Stimulated activated naive B cell treated with anti-CD40 and anti-IgM and Interleukin-4, amounts not matched to agents 10 μg/mL and 1 μg/mL and 100 μg/mL, for 72 hours (primary cell): ENCODE results near the gene HIC1.
A peak's percentile ranks its signal among the peaks of the same experiment; 100 is the strongest.

Experiments
- ATAC-seq, 2 donors: fragments of 150-1000 bp; cut with Tn5 transposase; replicated peaks; 2 replicates each; pipeline ENCODE4 v1.10.0; 2021; ENCODE audit warnings: moderate library complexity in 1 of 2
- DNase-seq: peaks from one replicate; pipeline ENCODE4 v3.0.0; 2021
- H3K27ac Mint-ChIP-seq: one replicate; pipeline ENCODE4 v1.8.0; 2022; ENCODE audit warnings: mild to moderate bottlenecking, mixed read lengths
- H3K27me3 Mint-ChIP-seq, 2 donors: one replicate each; pipeline ENCODE4 v1.8.0; 2022; ENCODE audit warnings: mixed read lengths in 2 of 2
- H3K36me3 Mint-ChIP-seq, 2 donors: one replicate each; pipeline ENCODE4 v1.8.0; 2022; ENCODE audit warnings: mixed read lengths in 2 of 2, mild to moderate bottlenecking in 1 of 2
- H3K4me1 Mint-ChIP-seq, 2 donors: one replicate each; pipeline ENCODE4 v1.8.0; 2022; ENCODE audit warnings: mixed read lengths in 2 of 2, mild to moderate bottlenecking in 1 of 2
- H3K4me3 Mint-ChIP-seq, 2 donors: one replicate each; pipeline ENCODE4 v1.8.0; 2022; ENCODE audit warnings: mild to moderate bottlenecking in 2 of 2, mixed read lengths in 2 of 2, moderate library complexity in 1 of 2
- H3K9me3 Mint-ChIP-seq, 2 donors: one replicate each; pipeline ENCODE4 v1.8.0; 2022; ENCODE audit warnings: mixed read lengths in 2 of 2, mild to moderate bottlenecking in 1 of 2

HIC1 gene

DNA sequence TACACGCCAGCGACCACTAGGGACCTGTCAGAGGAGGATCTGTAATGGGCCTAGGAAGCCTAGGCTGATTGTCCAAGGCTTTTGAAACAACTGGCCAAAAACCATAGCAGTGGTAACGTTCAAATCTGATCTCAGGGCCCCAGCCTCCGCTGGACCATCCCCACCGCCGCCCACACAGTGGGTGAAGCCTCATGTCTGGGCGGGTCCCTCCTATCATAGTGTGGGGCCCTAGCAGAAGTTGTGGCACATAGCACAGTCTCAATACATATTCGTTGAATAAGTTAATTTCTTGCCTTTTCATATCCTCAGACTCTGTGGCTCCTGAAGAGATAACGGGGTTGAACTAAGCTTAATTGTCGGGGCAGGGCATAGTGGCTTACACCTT, 24.1 kb upstream of the HIC1 start:
- Mint-ChIP-seq H3K36me3 (peaks cover 0 to under 1% of the 10 kb centered on the region in 2 donors), H3K27ac (peak overlapping the region; percentile 87), H3K4me3 (peak overlapping the region; percentile 94 to 95), H3K9me3 (no peaks in the 10 kb centered on the region), H3K4me1 (peaks cover 25 to 32% of the 10 kb centered on the region in 2 donors), H3K27me3 (peaks cover 28 to 34% of the 10 kb centered on the region in 2 donors)
- DNase-seq (no peak), ATAC-seq (peak; percentile 30 to 34)

DNA sequence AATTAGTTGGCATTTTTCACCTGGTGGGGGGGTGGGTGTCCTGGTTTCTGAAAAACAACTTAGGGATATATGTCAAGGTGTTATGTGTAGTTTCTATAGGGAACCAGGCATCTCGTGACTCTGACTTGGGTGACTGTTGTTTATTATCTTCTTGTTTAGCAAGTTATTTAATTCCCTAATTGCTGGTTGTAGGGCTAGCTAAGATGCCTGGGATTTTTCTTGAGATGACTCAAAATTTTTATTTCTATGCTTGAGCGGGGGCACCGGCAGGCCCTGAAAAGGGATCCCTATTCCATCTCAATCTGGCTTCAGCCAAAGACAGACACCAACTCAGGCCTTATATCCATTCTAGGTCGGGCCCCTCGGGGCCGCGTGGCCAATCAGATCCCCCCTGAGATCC, 21.8 kb upstream of the HIC1 start:
- DNase-seq (no peak), ATAC-seq (no peak)
- Mint-ChIP-seq H3K4me3 (no peak overlapping the region), H3K36me3 (peaks cover 14 to 16% of the 10 kb centered on the region in 2 donors), H3K4me1 (peaks cover 17 to 24% of the 10 kb centered on the region in 2 donors), H3K9me3 (no peaks in the 10 kb centered on the region), H3K27me3 (peaks cover 9 to 10% of the 10 kb centered on the region in 2 donors), H3K27ac (no peak overlapping the region)

DNA sequence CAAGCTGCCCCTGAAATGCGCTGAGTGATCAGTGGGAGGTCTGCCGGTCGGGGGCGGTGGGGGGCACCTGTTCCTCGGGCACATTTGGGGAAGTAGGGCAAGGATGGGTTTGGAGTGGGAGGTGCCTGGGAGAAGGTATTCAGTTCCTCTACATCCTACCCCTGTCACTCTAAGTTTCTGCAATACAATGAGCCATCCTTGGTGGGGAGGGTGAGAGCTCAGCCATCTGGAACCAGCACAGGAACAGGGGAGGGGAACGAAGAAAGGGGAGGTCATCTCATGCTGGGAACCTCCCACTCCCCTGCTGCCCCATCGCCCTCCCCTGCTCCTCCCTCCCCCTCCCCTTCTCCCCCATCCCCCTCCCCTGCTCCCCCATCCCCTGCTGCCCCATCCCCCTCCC, 20.7 kb upstream of the HIC1 start:
- peaks cover 15 to 19% of the 10 kb centered on the region in 2 donors for H3K4me1 Mint-ChIP-seq
- H3K36me3 Mint-ChIP-seq = peaks cover 16 to 19% of the 10 kb centered on the region in 2 donors
- ATAC-seq (no peak), DNase-seq (no peak)
- H3K4me3 Mint-ChIP-seq = no peak overlapping the region
- H3K27ac Mint-ChIP-seq = no peak overlapping the region
- H3K27me3 Mint-ChIP-seq = no peaks in the 10 kb centered on the region
- H3K9me3 Mint-ChIP-seq = no peaks in the 10 kb centered on the region

DNA sequence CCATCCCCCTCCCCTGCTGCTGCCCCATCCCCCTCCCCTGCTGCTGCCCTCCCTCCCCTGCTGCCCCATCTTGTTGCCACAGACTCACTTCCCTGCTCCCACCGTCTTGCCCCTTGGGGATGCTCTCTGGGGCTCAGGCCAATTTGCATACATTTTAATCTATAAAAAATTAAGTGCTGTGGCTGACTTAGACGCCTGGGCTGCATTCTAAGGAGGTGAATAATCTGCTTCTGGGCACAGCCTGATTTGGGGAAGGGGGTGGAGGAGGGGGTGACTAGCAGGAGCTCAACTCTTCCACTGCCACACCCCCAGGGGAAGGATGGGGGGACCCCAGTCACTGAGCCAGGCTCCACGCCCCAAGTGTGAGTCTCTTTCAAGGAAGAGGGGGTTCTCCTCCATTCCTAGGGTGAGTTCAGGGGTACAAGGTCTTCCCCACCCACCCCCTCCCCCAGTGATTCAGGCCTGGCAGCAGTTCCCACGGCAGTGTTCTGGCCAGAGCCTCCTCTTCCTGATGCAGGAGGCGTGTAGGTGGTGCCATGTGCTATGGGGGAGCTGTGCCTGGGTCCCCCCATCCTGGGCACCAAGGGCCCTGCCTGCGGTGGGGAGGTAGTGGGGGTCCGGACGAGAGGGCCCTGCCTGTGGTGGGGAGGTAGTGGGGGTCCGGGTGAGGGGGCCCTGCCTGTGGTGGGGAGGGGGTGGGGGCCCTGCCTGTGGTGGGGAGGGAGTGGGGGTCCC, 19.9 kb upstream of the HIC1 start:
- Mint-ChIP-seq H3K9me3 (no peaks in the 10 kb centered on the region), H3K27me3 (no peaks in the 10 kb centered on the region), H3K36me3 (peaks cover 20 to 23% of the 10 kb centered on the region in 2 donors), H3K27ac (no peak overlapping the region), H3K4me3 (no peak overlapping the region), H3K4me1 (peaks cover 12 to 13% of the 10 kb centered on the region in 2 donors)
- no peak for DNase-seq
- ATAC-seq = no peak

DNA sequence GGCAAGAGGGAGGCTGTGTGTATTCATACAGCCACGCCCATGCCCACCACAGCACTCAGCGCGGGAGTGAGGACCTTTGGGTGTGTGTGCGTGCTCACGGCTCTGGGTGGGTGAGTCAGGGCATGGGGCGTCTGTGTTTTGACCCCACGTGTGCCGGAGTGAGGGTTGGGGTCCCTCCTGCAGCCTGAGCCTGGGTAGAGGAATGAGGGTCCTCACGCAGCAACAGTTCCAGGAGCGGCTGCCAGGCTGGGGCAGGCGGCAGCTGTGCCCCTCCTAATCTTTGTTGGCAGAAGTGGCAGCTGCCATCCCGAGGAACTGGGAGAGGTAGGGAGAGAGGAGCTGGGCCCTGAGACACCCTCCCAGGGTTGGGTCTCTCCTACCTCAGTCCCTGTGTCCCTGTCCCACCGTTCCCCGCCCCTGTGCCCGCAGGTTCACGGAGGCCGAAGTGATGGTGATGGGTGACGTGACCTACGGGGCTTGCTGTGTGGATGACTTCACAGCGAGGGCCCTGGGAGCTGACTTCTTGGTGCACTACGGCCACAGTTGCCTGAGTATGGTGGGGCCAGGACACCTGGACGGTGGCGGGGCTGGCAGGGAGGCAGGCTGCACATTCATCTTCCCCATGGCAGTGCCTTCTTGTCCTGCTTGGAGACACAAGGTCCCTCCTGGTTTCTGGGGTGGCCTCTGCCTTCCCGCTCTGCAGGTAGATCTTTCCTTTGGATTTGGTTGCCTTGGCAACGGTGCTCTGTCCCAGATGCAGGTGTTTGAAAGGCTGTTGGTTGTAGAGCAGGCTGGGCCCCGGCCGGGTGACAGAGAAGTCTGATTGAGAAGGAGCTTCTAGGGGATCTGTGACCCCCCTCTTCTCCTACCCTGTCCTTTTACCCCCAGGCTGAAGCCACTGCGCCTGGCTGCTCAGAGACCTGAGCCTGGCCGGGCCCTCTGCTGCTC, 19.1 kb upstream of the HIC1 start:
- Mint-ChIP-seq H3K36me3 (peaks cover 21 to 28% of the 10 kb centered on the region in 2 donors), H3K4me3 (no peak overlapping the region), H3K27me3 (no peaks in the 10 kb centered on the region), H3K4me1 (peaks cover 9 to 10% of the 10 kb centered on the region in 2 donors), H3K27ac (no peak overlapping the region), H3K9me3 (no peaks in the 10 kb centered on the region)
- ATAC-seq (no peak), DNase-seq (no peak)

DNA sequence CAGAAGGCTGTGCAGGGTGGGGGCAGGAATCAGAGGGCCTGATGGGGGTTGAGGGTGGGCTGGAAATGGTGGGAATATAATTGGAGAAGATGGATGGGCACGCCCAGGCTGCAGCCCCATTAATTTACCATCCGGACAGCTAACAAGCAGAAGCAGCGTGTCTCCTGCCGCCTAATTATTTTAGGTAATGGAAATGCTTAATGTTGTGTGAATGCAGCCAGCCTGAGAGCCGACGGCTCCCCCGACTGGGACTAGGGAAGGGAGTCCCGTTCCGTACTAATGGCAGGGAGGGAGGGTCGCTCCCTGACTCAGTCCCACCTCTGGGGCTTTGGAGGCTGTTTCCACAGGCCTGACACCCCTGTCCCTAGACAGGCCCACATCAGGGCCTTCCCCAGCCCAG, 17.7 kb upstream of the HIC1 start:
- Mint-ChIP-seq H3K9me3 (no peaks in the 10 kb centered on the region), H3K27me3 (no peaks in the 10 kb centered on the region), H3K4me1 (peaks cover 8 to 13% of the 10 kb centered on the region in 2 donors), H3K4me3 (no peak overlapping the region), H3K27ac (no peak overlapping the region), H3K36me3 (peaks cover 25 to 32% of the 10 kb centered on the region in 2 donors)
- ATAC-seq (no peak), DNase-seq (no peak)

DNA sequence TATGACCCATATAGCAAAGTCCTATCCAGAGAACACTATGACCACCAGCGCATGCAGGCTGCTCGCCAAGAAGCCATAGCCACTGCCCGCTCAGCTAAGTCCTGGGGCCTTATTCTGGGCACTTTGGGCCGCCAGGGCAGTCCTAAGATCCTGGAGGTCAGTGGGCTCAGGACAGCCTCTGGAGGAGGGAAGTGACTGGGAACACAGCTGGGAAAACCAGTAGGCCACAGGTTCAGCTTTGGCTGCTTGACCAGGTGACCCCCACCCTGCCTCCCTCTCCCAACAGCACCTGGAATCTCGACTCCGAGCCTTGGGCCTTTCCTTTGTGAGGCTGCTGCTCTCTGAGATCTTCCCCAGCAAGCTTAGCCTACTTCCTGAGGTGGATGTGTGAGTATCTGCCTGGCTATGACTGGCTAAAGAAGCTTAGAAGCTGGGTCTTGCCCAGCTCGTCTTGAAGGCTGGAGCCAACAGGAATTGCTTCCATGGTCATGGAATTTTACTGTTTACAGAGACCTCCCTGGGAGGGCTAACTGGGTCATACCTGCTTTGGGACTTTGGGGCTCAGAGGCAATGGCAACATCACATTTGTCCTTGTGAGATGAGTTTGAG, 14.6 kb upstream of the HIC1 start:
- Mint-ChIP-seq H3K4me1 (peaks cover 13 to 24% of the 10 kb centered on the region in 2 donors), H3K36me3 (peaks cover 45 to 51% of the 10 kb centered on the region in 2 donors), H3K27me3 (no peaks in the 10 kb centered on the region), H3K4me3 (peak overlapping the region in 1 of 2 donors; percentile 56), H3K27ac (no peak overlapping the region), H3K9me3 (no peaks in the 10 kb centered on the region)
- DNase-seq (no peak), ATAC-seq (no peak)

DNA sequence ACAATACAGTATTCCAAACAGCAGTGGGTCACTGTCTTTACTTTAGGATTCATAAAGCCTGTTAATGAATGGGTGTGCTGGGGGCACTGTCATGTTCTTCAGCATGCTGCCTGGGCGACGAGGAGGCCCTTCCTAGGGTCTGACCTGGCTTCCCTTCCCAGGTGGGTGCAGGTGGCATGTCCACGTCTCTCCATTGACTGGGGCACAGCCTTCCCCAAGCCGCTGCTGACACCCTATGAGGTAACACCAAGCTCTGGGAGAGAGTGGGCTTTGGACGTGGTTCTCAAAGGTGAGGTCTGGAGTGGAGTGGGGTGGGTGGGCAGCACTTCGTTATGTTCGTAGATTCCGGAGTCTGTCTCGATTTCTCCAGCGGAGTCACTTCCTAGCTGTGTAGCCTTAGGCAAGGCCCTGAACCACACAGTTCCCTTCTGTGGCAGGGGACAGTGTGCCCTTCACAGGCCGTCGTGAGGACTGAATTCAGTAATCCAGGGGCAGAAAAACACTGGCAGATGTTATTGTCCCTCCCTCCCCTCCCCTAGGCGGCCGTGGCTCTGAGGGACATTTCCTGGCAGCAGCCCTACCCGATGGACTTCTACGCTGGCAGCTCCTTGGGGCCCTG, 13.9 kb upstream of the HIC1 start:
- H3K27ac Mint-ChIP-seq = no peak overlapping the region
- peak overlapping the region; percentile 99 to 100 for H3K4me3 Mint-ChIP-seq
- no peaks in the 10 kb centered on the region for H3K9me3 Mint-ChIP-seq
- H3K36me3 Mint-ChIP-seq = peaks cover 41 to 49% of the 10 kb centered on the region in 2 donors
- H3K27me3 Mint-ChIP-seq = no peaks in the 10 kb centered on the region
- DNase-seq (no peak), ATAC-seq (no peak)
- peaks cover 13 to 24% of the 10 kb centered on the region in 2 donors for H3K4me1 Mint-ChIP-seq

DNA sequence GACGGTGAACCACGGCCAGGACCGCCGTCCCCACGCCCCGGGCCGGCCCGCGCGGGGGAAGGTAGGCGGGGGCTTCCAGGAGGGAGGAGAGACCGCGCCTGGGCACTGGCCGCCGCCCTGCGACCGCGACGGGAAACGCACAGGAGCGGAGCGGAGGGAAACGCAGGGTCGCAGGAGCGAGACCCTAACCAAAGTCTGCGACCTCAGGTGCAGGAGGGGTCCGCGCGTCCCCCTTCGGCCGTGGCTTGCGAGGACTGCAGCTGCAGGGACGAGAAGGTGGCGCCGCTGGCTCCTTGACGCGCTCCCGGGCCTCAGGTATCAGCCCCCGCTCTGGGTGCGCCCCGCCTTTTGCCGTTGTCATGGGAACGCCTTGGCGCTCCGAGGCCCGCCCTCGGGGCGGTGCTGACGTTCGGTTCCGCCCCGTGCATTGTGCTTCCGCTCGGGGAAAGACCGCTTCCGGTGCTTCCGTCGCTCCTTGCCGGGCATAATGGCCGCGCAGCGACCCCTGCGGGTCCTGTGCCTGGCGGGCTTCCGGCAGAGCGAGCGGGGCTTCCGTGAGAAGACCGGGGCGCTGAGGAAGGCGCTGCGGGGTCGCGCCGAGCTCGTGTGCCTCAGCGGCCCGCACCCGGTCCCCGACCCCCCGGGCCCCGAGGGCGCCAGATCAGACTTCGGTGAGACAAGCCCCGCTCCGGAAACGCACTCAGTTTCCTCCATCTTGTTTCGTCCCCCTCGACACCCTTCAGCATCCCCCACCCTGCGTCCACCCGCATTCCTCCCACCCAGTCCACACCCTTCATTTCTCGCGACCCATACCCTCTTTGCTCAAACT, 13.1 kb upstream of the HIC1 start, which contains the start of gene OVCA2:
Gene OVCA2 (plus strand): TSS at position 462 of the 829 bp plus-strand sequence. CDS start 26 bp downstream, at position 488.
- Mint-ChIP-seq H3K27ac (peak within 1 kb of the TSS; percentile 98), H3K36me3 (peaks cover 34 to 42% of the 10 kb centered on the region in 2 donors), H3K4me3 (peak within 1 kb of the TSS; percentile 99 to 100), H3K9me3 (no peaks in the 10 kb centered on the region), H3K27me3 (no peaks in the 10 kb centered on the region), H3K4me1 (peaks cover 13 to 24% of the 10 kb centered on the region in 2 donors)
- peak; percentile 95 to 98 for ATAC-seq
- DNase-seq = peak; percentile 94

DNA sequence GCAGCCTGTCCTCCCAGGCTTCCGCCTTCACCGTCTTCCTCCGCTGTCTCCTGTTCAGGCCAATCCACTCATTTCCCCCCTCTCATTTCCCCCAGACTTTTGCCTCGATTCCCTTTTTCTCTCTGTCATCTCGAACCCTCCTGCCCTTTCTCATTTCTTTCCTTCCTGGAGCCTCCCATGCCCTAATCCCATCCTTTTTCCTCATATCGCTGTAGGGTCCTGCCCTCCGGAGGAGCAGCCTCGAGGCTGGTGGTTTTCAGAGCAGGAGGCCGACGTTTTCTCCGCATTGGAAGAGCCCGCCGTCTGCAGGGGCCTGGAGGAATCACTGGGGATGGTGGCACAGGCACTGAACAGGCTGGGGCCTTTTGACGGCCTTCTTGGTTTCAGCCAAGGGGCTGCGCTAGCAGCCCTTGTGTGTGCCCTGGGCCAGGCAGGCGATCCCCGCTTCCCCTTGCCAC, 12.5 kb upstream of the HIC1 start:
- Mint-ChIP-seq H3K27ac (peak overlapping the region; percentile 98), H3K4me1 (peaks cover 13 to 24% of the 10 kb centered on the region in 2 donors), H3K36me3 (peaks cover 31 to 39% of the 10 kb centered on the region in 2 donors), H3K27me3 (no peaks in the 10 kb centered on the region), H3K9me3 (no peaks in the 10 kb centered on the region), H3K4me3 (peak overlapping the region; percentile 99 to 100)
- peak in 1 of 2 donors; percentile 7 for ATAC-seq
- DNase-seq = no peak

DNA sequence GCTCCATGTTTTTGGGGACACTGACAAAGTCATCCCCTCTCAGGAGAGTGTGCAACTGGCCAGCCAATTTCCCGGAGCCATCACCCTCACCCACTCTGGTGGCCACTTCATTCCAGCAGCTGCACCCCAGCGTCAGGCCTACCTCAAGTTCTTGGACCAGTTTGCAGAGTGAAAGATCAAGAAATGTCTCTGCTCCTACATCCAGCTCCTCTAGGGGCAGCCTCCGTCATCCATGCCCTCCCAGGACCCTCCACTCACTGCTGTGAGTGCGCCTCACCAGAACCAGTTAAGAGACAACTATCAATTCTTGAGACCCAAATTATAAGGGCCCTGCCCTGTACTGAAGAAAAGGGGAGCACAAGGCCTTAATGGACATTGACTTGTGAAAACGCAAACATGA, 12.0 kb upstream of the HIC1 start:
- Mint-ChIP-seq H3K4me1 (peaks cover 14 to 26% of the 10 kb centered on the region in 2 donors), H3K27ac (peak overlapping the region; percentile 98), H3K27me3 (peaks cover 2 to 3% of the 10 kb centered on the region in 2 donors), H3K9me3 (no peaks in the 10 kb centered on the region), H3K4me3 (peak overlapping the region; percentile 99 to 100), H3K36me3 (peaks cover 31 to 36% of the 10 kb centered on the region in 2 donors)
- DNase-seq = no peak
- ATAC-seq = no peak

DNA sequence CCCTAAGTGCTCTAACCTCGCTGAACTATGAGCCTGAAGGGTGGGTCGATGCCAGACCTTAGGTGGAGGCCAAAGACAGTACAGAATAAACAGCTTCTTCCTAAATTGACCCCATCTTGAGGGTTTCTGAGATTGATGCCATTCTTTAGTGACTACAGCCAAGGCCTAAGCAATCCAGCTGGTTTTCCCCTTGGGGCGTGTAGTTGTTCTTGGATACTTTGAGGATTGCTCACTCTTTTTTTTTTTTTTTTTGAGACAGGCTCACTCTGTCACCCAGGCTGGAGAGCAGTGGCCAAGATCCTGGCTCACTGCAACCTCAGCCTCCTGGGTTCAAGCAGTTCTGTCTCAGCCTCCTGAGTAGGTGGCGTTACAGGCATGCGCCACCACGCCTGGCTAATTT, 11.1 kb upstream of the HIC1 start:
- Mint-ChIP-seq H3K27ac (no peak overlapping the region), H3K36me3 (peaks cover 29 to 38% of the 10 kb centered on the region in 2 donors), H3K4me3 (no peak overlapping the region), H3K27me3 (peaks cover 6 to 8% of the 10 kb centered on the region in 2 donors), H3K4me1 (peaks cover 20 to 32% of the 10 kb centered on the region in 2 donors), H3K9me3 (no peaks in the 10 kb centered on the region)
- DNase-seq = no peak
- ATAC-seq = no peak
